Measurements from ENCODE around the gene CDK5.

CDK5 gene

GRCh38 chr7:151089893-151090730, 32.4 kb upstream of the CDK5 start:
- Histone ChIP-seq H3K27ac (replicated peaks) (no peak overlapping the region), H3K4me3 (replicated peaks; ENCODE audit: insufficient read depth, low read length) (no peak overlapping the region), H3K27me3 (ENCODE audit: insufficient read depth, poor library complexity, severe bottlenecking) (no peaks in the 10 kb centered on the region)
- TF ChIP-seq REST (IDR thresholded peaks at IDR 0.05; ENCODE audit: insufficient replicate concordance, low read depth) (no peak), SPI1 (IDR thresholded peaks at IDR 0.05; ENCODE audit: borderline replicate concordance, low read depth) (no peak)
- DNase-seq (ENCODE audit: low read depth in 1 of 2, low spot score in 1 of 2): no peak

GRCh38 chr7:151088856-151089699, 31.4 kb upstream of the CDK5 start:
- DNase-seq (ENCODE audit: low read depth in 1 of 2, low spot score in 1 of 2): peak; percentile 63 to 71
- no peak for TF ChIP-seq REST (IDR thresholded peaks at IDR 0.05; ENCODE audit: insufficient replicate concordance, low read depth)
- no peak for TF ChIP-seq POLR2AphosphoS5 (IDR thresholded peaks at IDR 0.05; ENCODE audit: low read depth)
- peak; percentile 19; the same call in 1 of the 2 replicates for TF ChIP-seq SPI1 (IDR thresholded peaks at IDR 0.05; ENCODE audit: borderline replicate concordance, low read depth)
- TF ChIP-seq GABPA (IDR thresholded peaks at IDR 0.05; ENCODE audit: low read depth): peak; percentile 70
- TF ChIP-seq, protein P1, sequence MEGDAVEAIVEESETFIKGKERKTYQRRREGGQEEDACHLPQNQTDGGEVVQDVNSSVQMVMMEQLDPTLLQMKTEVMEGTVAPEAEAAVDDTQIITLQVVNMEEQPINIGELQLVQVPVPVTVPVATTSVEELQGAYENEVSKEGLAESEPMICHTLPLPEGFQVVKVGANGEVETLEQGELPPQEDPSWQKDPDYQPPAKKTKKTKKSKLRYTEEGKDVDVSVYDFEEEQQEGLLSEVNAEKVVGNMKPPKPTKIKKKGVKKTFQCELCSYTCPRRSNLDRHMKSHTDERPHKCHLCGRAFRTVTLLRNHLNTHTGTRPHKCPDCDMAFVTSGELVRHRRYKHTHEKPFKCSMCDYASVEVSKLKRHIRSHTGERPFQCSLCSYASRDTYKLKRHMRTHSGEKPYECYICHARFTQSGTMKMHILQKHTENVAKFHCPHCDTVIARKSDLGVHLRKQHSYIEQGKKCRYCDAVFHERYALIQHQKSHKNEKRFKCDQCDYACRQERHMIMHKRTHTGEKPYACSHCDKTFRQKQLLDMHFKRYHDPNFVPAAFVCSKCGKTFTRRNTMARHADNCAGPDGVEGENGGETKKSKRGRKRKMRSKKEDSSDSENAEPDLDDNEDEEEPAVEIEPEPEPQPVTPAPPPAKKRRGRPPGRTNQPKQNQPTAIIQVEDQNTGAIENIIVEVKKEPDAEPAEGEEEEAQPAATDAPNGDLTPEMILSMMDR (IDR thresholded peaks at IDR 0.05; ENCODE audit: insufficient read depth, low read length): no peak
- Histone ChIP-seq H3K27me3 (ENCODE audit: insufficient read depth, poor library complexity, severe bottlenecking) (no peaks in the 10 kb centered on the region), H3K4me3 (replicated peaks; ENCODE audit: insufficient read depth, low read length) (peak overlapping the region; percentile 78), H3K27ac (replicated peaks) (peak overlapping the region; percentile 77)

DNA sequence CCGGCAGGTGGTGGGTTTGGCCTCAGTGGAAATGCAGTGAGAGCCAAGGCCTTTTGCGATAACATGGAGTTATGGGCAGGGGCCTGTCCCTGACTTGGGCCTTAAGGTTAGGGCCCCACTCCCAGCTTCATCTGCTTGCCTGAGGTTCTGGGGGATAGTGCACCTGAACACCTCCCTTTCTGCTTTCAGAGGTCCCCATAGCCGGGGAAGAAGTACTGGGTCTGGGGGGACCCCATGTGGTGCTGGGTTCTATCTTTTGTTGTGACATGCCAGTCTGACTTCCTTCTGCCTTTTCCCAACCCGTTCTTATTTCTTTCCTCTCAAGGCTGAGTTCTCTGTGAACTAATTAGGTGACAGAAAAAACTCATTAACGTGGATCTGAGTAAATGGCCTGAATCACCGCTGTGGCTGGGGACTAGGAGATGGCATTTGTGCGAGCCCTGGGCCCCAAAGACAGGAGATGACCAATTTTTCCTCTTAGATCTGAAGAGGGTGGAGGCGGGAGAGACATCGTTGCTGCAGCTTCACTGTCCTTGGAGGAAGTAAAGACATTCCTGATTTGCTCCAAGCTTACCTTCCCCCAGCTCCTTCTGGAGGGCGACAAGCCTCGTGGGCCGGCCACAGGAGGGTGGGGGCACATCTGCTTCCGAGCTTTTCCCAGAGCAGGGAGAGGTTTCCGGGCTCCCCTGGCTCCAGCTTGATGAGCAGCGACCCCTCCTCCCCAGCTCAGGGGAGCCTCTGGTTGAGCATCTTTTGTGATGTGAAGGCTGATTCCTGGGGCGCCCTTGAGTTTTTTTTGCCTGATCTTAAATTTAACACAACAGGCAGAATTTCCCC, 30.5 kb upstream of the CDK5 start:
- peak in 1 of 2 experiments; percentile 22 for DNase-seq (ENCODE audit: low read depth in 1 of 2, low spot score in 1 of 2)
- TF ChIP-seq, protein P1 (IDR thresholded peaks at IDR 0.05; ENCODE audit: insufficient read depth, low read length): no peak
- no peak for TF ChIP-seq SPI1 (IDR thresholded peaks at IDR 0.05; ENCODE audit: borderline replicate concordance, low read depth)
- TF ChIP-seq GABPA (IDR thresholded peaks at IDR 0.05; ENCODE audit: low read depth): no peak
- no peak for TF ChIP-seq POLR2AphosphoS5 (IDR thresholded peaks at IDR 0.05; ENCODE audit: low read depth)
- no peak for TF ChIP-seq REST (IDR thresholded peaks at IDR 0.05; ENCODE audit: insufficient replicate concordance, low read depth)
- H3K4me3 ChIP-seq (replicated peaks; ENCODE audit: insufficient read depth, low read length): peak overlapping the region; percentile 78
- H3K27ac ChIP-seq (replicated peaks): peak overlapping the region; percentile 77
- no peaks in the 10 kb centered on the region for H3K27me3 ChIP-seq (ENCODE audit: insufficient read depth, poor library complexity, severe bottlenecking)

Data from HL-60 (cell line).